ENCODE results near the gene KLHL33.
"Not testable (repeated sequence)": the region's sequence is repeated elsewhere in the genome, so short reads cannot be mapped to it uniquely, and the experiment has no call there.

The KLHL33 gene

DNA sequence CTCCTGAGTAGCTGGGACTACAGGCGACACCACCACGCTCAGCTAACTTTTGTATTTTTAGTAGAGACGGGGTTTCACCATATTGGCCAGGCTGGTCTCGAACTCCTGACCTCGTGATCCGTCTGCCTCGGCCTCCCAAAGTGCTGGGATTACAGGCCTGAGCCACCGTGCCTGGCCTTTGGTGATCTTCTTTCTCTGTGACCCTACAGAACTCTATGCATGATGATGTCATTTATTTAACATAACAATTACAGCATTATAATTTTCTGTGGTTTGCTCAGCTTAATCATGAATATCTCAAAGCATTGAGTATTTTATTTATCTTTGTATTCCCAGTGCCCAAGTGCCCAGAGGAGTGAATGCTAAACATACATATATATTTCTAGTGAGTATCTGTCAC, 16.9 kb upstream of the KLHL33 start:
- DNase-seq = not testable (repeated sequence)

DNA sequence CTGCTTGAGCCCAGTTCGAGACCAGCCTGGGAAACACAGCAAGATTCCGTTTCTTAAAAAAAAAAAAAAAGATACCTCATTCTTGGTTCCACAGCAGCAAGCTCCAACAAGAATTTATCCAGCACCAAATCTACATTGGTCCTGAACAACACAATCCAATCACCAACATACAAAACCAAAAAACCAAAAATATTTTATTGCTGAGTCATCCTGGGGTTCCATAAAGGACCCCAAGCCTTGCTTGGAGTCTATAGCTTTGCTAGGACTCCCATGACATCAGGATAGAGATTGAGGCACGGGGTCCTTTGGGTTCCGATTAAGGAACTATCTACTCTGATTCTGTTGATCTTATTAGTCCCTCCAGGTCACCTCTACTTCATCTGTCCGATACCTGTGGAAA, 10.9 kb upstream of the KLHL33 start:
- DNase-seq = no peak

DNA sequence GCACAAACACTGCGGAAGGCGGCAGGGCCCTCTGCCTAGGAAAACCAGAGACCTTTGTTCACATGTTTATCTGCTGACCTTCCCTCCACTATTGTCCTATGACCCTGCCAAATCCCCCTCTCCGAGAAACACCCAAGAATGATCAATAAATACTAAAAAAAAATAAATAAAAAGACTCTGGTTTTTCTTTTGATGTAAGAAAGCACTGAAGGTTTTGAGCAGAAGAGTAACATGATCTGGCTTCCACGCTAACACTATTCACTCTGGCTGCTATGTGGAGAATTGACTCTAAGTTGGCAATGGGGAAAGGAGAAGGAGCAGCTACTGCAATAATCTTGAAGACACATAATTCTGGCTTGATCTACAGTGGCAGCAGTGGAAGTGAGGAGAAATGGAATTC, 7.7 kb upstream of the KLHL33 start:
- DNase-seq = not testable (repeated sequence)

DNA sequence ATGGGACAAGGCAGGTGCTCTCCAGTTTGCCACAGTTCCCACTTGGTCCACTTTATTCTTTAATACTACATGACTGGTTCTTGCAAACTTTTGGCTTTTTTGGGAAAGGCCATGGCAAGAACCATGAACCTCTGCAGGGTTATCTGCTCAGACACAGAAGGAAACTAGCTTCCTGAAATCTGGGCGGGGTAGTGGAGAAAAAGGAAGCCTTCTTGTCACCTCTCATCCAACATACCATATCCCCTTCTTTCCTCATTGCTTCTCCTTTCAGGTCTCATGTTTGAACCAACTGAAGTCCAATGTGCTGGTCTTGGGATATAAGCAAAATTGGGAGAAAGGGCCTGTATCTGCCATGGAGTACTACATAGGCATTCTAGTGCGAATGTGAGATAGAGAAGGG, 5.5 kb upstream of the KLHL33 start:
- DNase-seq = no peak

DNA sequence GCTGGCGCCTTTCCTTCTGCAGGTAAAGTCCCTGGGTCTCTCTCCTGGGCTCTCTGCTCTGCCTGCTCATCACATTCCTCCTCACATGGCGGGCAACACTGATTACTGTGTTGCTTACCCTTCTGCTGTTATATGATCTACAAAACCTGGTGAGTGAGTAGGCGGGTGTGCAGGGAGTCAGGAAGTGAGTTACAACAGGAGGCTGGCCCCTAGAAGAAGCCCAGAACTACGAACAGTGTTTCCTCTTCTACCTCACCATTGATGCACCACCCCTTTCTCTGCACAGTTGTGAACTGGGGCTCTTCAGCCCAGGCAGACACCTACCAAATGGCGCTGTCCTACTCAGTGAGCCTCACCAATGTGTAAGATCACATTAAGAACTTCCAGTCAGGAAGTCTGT, 4.9 kb upstream of the KLHL33 start:
- DNase-seq = no peak

DNA sequence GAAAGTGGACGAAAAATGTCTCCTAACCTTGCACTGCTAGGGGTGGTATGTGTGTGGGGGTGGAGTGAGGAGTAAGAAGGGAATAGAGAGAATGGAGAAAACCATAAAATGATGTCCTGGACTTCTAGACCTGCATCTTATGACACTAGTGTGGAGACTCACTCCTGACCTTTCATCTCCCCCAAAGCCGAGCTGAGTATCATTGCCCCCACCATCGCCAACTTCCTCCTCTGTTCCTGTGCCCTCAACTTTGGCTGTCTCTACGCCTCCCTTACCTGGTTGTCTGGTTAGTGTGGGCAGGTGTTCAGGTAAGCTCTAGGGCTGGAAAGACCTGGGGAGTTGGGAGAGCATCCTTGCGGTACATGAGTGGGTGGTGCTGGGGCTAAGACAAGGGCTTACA, 4.5 kb upstream of the KLHL33 start:
- no peak for DNase-seq

DNA sequence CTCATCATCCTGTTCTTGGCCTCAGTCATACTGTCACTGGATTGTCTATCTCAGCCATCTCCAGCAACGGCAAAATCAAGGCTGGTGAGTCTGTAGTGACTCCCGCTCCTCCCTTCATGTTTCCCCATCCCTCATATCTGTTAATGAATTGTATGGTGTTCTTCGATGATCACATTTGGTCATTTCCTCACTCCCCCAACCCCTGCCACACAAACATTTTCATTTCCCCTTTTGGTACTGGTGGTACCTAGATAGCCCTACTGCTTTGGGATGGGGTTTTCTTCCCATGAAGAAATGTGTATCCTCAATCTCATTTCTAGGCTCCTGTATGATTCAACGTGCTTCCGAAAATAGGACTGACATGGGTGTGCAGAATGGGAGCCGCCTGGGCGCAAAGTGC, 2.7 kb upstream of the KLHL33 start:
- no peak for DNase-seq

DNA sequence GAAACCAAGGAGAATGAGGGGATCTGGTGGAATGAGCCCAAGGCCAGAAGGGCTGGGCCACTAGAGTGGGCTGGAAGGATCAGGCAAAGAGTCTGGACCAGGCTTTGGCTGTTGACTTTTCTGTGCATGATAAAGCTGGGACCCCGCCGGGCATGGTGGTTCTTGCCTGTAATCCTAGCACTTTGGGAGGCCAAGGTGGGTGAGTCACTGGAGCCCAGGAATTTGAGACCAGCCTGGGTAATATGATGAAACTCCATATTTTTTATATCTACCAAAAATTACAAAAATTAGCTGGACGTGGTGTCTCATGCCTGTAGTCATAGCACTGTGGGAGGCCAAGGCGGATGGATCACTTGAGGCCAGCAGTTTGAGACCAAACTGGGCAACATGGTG, 393 bp upstream of the KLHL33 start:
- no peak for DNase-seq

DNA sequence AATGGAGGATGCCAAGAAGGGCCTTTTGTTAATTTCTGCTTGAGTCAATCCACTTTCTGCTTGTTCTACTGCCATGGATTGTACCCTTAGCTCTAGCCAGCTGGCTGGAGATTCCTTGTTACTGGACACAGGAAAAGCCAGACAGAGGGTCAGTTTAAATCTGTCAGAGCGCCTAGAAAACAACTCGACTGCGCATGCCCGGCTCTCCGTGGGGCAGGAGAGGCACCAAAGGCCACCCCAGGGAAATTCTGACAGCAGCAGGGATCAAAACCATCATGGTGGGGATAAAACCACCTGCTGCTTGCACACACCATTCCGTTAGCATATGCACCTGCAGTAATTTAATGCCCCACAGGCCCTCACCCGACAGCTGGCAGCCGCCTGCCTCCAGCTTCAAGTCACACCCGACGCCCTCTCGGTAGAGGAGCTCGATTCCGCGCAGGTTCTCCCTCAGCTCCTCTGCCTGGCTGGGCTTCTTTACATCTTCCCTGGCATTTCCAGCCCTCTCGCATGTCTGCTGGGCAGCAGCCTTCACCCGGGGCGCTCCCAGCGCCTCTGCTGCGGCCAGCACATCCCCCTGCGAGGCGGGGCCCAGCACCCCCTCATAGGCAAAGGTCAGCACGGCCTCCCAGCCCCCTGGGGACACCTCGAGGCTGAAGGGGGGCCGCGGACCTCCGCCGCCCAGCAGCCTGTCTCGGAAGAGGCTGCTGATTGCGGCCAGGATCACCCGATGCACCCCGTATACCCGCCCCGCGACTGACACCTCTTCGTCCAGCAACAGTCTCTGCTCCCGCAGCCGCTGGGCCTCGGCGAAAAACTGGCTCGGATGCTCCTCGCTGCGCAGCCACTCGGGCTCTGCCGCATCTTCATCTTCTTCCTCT, 1.0 kb downstream of the KLHL33 start:
- DNase-seq = no peak

DNA sequence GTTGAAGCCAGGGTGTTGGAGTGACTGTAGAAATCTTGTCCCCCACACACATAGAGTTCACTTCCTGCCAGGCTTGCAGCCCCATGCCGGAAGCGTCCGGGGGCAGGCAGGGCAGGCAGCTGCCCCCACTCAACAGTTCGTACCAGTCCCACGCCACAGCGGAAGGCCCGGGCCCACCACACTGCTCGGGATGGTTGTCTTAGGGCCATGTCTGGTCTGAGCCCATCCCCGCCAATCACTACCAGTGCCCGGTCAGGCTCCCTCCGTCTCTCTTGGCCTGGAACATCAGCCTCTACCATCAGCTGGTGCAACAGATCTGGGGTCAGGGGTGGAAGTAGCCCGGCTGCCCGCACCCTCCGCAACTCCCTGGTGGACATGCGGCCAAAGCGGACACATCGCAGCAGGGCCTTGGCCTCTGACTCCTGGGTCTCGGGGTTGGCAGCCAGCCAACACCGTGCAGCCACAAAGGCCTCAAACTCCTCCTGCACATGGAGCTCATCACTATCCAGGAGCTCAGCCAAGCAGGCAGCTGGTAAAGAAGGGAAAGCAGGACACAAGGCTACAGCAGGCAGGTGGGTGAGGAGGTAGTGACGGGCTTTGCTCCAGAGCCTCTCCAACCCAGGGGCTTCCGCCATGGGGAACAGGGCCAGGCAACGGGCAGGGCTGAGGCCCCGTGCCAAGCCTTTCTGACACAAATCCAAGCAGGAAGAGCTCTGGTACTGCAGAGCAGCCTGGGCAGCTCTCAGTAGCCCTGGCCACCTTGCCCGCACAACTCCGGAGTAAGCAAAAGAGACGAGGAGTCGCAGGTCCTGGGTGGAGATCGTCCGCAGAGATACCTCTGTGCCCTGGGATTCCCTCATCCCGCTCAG, 5.9 kb downstream of the KLHL33 start:
- DNase-seq = no peak

DNA sequence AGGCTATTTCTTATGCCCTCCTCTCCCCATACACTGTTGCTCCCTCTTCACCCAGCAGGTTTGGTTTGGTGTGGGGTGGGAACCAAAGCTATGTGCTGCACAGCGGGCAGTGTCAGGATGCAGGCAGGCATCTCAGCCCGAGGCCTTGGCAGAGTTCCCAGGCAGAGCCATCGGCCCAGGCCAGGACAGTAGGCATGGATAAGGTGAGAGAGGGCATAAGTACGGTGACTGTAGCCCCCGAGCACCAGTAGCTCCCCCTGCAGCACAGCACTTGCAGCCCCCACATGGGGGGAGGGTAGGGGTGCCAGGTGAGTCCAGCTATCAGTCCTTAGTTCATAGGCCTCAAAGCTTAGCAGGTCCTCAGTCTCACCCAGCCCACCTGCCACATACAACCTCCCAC, 7.2 kb downstream of the KLHL33 start:
- no peak for DNase-seq

DNA sequence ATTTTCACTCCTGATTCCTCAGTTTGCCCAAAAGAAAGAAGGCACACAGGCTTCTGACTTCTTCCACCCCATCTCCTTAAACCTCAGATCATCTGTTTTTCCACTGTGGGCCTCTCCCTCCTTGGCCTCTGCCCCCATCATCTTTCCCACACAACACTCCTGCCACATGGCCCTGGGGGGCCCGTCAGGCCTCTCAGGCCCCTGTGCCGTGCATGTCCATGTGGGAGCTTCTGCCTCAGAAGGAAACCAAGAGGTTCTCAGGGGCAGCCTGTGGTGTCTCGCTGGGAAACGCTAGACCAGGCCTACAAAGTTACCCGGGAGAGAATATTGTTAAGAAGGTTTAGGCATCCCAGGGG, 8.0 kb downstream of the KLHL33 start:
- no peak for DNase-seq

DNA sequence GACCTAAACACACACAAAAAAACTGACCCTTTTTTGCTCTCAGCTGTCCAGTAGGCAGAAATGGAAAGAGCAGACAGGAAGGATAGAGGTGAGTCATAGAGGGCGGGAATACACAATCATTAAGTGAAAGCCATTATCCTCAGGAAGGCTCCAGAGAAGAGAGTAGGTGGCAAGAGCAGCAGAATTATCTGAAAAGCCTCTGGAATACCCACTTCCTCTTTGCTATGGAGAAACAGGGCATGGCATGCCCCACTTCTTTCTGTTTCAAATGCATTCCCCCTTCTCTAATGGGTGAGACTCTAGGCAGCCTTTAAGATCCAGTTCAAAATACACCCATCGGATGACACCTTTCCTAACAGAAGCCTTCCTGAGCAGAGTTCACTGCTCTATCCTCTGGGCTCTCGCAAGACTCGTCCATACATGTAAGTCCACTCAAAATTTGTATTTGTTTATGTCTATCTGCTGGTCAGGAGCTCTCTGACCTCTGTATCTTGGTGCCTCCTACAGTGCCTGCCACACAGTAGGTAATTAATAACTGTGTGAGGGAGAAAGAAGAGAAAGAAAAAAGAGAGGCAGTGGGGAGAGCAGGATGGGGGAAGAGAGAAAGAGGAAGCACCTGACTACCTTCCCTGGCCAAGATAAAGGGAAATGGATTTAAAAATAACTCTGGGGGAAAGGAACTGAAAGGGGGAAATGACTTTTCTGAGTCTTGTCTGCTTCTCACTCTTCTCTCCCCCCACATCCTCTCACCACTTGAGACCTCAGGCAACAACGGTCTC, 8.5 kb downstream of the KLHL33 start:
- DNase-seq = no peak

DNA sequence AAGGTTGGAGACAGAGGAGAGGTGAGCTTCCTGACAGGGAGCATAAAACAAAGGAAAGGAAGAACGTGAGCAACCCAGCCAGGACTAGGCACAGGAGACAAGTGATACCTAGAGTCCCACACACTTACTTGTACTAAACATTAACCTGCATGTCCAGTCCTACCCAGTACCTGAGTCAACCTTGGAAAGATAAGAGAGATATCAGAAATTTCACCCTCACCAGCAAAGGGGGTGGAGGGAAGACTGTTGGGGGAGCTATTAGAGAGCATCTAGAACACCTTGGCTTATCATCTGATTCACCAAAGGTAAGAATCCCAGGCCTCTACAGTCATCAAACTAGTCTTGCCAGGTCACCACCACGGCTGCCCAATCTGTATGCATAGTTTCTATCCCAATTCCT, 11.1 kb downstream of the KLHL33 start:
- DNase-seq = no peak

DNA sequence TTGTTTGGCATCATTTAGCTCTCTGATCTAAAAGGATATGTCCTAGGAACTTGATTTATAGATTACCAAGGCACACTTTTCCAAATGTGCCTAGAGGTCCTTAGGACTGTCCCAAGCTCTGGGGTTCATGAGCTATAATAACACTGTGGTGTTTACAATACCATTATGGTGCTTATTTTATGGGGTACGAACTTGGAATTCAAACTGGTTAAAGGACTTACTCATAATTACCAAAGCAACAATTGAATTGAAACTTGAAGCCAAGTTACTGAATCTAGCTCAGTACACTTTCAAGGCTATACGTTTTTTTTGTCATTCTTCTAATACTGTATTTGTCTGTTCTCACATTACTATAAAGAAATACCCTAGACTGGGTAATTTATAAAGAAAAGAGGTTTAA, 13.1 kb downstream of the KLHL33 start:
- no peak for DNase-seq

DNA sequence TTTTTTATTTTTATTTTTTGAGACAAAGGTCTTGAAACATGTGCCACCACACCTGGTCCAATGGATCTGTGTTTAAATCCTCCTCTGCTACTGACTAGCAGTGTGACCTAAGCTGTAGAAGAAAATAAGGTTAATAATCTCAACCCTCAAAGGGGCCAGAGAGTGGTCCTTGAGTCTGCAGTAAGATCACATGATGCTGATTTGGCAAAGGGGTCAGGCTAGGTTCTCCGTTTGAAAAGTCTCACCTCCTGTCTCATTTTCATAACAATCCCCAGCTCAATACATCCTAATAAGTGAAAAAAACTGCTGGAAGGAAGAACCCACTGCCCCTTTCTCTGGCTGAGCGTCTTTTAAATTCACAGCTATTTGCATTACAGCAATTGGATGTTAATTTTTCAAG, 14.7 kb downstream of the KLHL33 start:
- no peak for DNase-seq

DNA sequence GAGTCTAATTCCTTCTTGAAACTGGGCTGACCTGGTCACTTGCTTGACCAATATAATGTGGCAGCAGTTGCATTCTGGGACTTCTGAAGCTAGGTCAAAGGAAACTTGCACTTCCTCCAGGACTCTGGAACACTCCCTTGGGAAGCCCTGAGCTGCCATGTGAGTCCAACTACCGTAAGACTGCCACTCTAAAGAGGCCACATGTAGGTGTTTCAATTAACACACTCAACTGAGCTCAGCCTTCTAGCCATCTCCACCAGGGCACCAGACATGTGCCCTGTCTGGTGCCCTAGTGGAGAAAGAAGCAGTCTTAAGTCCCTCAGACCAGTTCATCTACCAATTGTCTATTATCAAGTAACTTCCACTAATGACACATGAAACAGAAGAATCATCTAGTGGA, 16.5 kb downstream of the KLHL33 start:
- no peak for DNase-seq

DNA sequence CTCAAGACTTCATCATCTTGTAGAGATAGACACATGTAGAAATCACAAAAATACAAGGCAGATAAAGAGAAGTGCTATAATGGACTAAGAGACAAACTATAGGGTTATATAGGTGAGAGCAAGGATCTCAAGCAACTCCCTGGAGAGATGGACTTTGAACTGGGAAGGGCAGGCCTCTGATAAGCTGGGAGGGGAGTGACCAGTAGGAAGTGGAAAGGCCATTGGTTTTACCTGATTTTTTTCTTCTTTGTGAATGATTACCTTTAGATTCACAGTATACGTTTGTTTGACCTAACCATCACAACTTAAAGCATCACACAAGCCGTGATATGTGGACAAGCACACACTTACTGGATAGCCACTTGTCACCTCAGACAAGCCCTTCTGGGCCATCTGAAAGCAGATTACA, 17.5 kb downstream of the KLHL33 start:
- no peak for DNase-seq

DNA sequence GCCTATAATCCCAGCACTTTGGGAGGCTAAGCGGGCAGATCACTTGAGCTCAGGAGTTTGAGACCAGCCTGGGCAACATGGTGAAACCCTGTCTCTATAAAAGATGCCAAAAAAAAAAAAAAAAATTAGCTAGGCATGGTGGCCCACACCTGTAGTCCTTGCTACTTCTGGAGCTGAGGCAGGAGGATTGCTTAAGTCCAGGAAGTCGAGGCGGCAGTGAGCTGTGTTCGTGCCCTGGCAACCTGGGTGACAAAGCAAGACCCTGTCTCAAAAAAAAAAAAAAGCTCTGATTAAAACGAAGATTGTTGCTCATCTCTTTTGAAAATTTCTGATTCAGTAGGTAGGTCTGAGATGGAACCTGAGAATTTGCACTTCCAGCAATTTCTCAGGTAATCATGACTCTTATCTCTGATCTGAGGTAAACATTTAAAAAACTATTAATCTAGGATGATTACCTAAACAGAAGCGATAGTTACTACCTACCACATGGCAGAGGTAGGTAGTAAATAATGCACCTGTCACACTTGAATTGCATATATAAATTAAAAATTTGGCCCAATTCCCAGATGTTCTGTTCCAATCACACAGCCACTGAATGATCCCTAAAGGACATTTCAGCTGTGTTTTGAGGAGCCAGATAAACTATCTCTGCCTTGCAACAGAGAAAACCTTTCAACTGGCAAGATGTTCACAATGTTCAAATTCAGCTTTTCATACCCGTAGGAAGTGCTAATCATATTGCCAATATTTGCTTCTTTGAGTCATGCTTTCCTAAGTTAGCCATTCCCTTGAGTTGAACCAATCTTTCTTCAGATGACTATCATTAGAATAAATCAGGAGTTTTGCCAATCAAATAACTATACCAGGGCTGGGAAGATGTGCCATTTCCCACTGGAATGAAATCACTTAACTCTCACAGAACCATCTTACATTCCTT, 18.4 kb downstream of the KLHL33 start:
- no peak for DNase-seq

DNA sequence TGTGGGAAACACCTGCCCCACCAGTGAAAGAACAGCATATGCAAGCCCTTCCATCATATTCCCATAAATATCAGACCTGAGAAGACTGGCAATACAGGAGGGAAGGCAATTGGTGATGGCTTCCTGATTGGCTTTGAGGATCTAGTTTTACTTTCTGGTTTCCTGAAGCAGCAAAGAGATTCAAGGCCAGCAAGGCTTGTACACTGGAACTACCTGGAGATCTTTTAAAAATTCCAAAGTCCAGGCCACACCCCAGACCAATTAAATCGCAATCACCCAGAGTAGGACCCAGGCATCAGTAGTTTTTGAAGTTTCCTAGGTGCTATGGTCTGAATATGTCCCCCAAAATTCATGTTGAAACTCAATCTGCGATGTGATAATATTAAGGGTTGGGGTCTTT, 19.7 kb downstream of the KLHL33 start:
- no peak for DNase-seq

DNA sequence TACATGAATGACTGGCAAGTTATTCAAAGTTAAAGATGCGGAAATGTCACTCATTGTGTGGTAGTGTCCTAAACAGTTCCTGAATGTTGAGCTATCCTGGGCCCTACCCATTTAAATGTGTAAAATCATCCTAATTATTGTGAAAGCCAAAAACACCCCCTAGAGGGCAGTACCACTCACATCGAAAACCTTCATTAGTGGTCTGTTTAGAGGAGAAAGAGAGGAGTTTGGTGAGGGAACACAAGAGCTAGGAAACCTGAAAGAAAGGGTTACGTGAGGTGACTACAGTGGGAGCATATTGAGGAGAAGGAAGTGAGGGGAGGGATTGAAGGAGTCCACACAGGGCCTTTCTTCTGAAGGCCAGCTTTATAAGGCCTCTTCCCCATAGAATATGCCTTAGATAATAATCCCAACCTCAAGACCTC, 20.2 kb downstream of the KLHL33 start:
- DNase-seq = peak; percentile 31

DNA sequence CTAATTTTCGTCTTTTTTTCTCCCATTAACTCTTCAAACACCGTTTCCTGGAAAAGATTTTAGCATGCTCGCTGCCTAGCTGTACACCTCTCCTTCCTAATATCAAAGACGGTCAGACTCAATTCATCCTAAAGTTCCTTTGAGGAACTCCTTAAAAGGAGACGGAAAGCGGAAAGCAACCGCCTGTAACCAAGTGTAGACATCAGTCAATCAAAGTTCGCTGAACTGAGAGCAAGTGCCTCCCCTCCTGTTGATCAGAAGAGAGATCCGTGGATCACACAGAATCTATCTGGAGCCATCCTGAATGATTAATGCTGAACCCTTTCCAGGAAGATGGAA, 22.3 kb downstream of the KLHL33 start:
- DNase-seq = no peak
